ENCODE measurements around the gene EHD4.

- TF ChIP-seq CTCF (IDR thresholded peaks at IDR 0.05; ENCODE audit: low read length), result no peak
- TF ChIP-seq EZH2 (IDR thresholded peaks at IDR 0.05; ENCODE audit: borderline replicate concordance, low read length), result no peak
Measured at GRCh38 chr15:41942886-41943285, 29.5 kb downstream of the EHD4 start.
